Stimulated activated CD8-positive, alpha-beta memory T cell treated with anti-CD3 and anti-CD28 coated beads, Interleukin-2, amount 100 ng/mL, for 48 hours (primary cell): ENCODE results near the gene PDGFA.

Source experiments
- DNase-seq, 2 donors: peaks; one replicate each; pipeline ENCODE4 v3.0.0-alpha.2; 2020; ENCODE audit warnings: low read depth in 2 of 2

The PDGFA gene

GRCh38 chr7:504221-505111, 15.2 kb downstream of the PDGFA start:
- DNase-seq, result no peak

GRCh38 chr7:503575-504111, 16.0 kb downstream of the PDGFA start:
- DNase-seq, result no peak

- no peak for DNase-seq
Measured at GRCh38 chr7:502296-502695, 17.4 kb downstream of the PDGFA start.

- no peak for DNase-seq
Measured at GRCh38 chr7:501526-501925, 18.1 kb downstream of the PDGFA start.

- DNase-seq, result no peak
Measured at GRCh38 chr7:500521-501420, 18.9 kb downstream of the PDGFA start.

GRCh38 chr7:499853-500485, 19.7 kb downstream of the PDGFA start:
- DNase-seq, result no peak

- DNase-seq, result no peak
Measured at GRCh38 chr7:498678-499641, 20.7 kb downstream of the PDGFA start.

GRCh38 chr7:497946-498655, 21.5 kb downstream of the PDGFA start:
- DNase-seq, result no peak

GRCh38 chr7:497346-497745, 22.3 kb downstream of the PDGFA start:
- no peak for DNase-seq

GRCh38 chr7:496528-497295, 22.9 kb downstream of the PDGFA start:
- DNase-seq, result no peak

GRCh38 chr7:495761-496321, 23.8 kb downstream of the PDGFA start:
- DNase-seq, result no peak

GRCh38 chr7:495326-495725, 24.3 kb downstream of the PDGFA start:
- no peak for DNase-seq

GRCh38 chr7:494906-495305, 24.7 kb downstream of the PDGFA start:
- no peak for DNase-seq

- no peak for DNase-seq
Measured at GRCh38 chr7:494259-494687, 25.4 kb downstream of the PDGFA start.

GRCh38 chr7:493661-494251, 25.9 kb downstream of the PDGFA start:
- DNase-seq, result no peak

GRCh38 chr7:492714-493065, 27.0 kb downstream of the PDGFA start:
- DNase-seq, result no peak

GRCh38 chr7:491958-492713, 27.5 kb downstream of the PDGFA start:
- no peak for DNase-seq
